Chondrocyte (in vitro differentiated cells): ENCODE results near the gene PIK3C2B. TPM values are rescaled to one million over a fixed set of nuclear protein-coding genes. Genes with fewer than 3 reads are reported as not detected.

Source experiments
- DNase-seq: peaks from one replicate; pipeline ENCODE4 v3.0.0; 2021; ENCODE audit warnings: mixed read lengths, low spot score
- H3K27ac Mint-ChIP-seq: one replicate; pipeline ENCODE4 v1.8.0; 2021; ENCODE audit warnings: mild to moderate bottlenecking, moderate library complexity, mixed read lengths; ENCODE audit not compliant: unreplicated experiment
- H3K27me3 Mint-ChIP-seq: 2 replicates; pipeline ENCODE4 v1.8.0; 2021; ENCODE audit warnings: low read depth, mixed read lengths
- H3K36me3 Mint-ChIP-seq: 2 replicates; pipeline ENCODE4 v1.8.0; 2021; ENCODE audit warnings: low read depth, mixed read lengths
- H3K4me1 Mint-ChIP-seq: 2 replicates; pipeline ENCODE4 v1.8.0; 2021; ENCODE audit warnings: low read depth, mild to moderate bottlenecking, mixed read lengths
- H3K4me3 Mint-ChIP-seq: one replicate; pipeline ENCODE4 v1.8.0; 2021; ENCODE audit warnings: mild to moderate bottlenecking, moderate library complexity, mixed read lengths; ENCODE audit not compliant: unreplicated experiment
- H3K9me3 Mint-ChIP-seq: 2 replicates; pipeline ENCODE4 v1.8.0; 2021; ENCODE audit warnings: low read depth, mixed read lengths
- total RNA-seq: library from RNA; stranded (reverse); gene quantifications from 3 replicates; pipeline ENCODE4 v1.2.1, GENCODE V29; 2021
- TF ChIP-seq, protein P1 (sequence below): fragments of 200-600 bp; sonication (generic); IDR thresholded peaks from 2 replicates; pipeline ENCODE4 v1.5.0; 2021; ENCODE audit warnings: antibody characterized with exemption, mild to moderate bottlenecking, moderate library complexity

Gene PIK3C2B
- total RNA-seq, 1 donor from 2014 or later = 19.5 TPM

DNA sequence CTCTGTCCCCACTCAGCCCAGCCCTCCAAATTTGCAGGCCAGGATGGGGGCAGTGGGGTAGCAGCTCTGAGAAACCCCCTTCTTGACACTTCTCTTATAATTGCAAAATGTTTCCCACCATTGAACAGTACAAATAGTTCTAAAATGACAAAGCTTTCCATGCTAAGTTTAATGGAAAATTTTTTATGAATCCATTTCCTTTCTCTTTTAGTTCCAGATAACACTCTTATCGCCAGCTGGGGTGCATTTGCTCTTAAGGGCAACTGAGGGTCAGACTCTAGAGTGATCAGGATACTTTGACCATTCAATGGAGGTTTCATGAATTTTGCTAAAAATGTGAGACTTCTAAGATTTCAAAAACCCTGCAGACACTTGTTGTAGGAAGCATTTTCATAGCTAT lies 29.9 kb downstream of the PIK3C2B start:
- TF ChIP-seq, protein P1, sequence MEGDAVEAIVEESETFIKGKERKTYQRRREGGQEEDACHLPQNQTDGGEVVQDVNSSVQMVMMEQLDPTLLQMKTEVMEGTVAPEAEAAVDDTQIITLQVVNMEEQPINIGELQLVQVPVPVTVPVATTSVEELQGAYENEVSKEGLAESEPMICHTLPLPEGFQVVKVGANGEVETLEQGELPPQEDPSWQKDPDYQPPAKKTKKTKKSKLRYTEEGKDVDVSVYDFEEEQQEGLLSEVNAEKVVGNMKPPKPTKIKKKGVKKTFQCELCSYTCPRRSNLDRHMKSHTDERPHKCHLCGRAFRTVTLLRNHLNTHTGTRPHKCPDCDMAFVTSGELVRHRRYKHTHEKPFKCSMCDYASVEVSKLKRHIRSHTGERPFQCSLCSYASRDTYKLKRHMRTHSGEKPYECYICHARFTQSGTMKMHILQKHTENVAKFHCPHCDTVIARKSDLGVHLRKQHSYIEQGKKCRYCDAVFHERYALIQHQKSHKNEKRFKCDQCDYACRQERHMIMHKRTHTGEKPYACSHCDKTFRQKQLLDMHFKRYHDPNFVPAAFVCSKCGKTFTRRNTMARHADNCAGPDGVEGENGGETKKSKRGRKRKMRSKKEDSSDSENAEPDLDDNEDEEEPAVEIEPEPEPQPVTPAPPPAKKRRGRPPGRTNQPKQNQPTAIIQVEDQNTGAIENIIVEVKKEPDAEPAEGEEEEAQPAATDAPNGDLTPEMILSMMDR = no peak
- H3K4me1 Mint-ChIP-seq = peaks cover 24% of the 10 kb centered on the region
- DNase-seq = no peak
- H3K9me3 Mint-ChIP-seq = no peaks in the 10 kb centered on the region
- no peak overlapping the region for H3K4me3 Mint-ChIP-seq
- H3K27me3 Mint-ChIP-seq = no peaks in the 10 kb centered on the region
- peaks cover 31% of the 10 kb centered on the region for H3K36me3 Mint-ChIP-seq
- H3K27ac Mint-ChIP-seq = no peak overlapping the region

DNA sequence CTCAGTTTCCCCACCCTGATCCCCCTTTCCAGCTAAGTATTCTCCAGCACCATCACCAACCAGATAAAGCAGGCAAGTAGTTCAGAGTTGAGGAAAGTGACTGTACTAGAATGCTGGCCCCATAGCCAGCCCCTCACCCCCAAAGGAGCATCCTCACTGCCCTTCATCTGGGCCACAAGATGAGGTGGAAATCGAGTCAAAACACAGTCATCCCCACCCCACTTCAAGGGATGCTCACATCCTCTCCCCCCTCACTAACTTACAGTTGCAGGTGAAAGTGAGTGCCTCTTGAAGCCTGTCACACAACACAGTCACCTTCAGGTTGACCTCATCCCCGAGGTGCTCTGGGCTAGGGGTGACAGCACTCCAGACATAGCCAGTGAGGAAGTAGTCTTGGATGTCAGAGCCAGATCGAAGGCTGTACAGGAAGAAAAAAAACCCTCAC lies 30.4 kb downstream of the PIK3C2B start:
- H3K27me3 Mint-ChIP-seq = no peaks in the 10 kb centered on the region
- H3K27ac Mint-ChIP-seq = no peak overlapping the region
- H3K4me1 Mint-ChIP-seq = peaks cover 24% of the 10 kb centered on the region
- no peak overlapping the region for H3K4me3 Mint-ChIP-seq
- H3K9me3 Mint-ChIP-seq = no peaks in the 10 kb centered on the region
- peaks cover 32% of the 10 kb centered on the region for H3K36me3 Mint-ChIP-seq
- peak; percentile 7 for DNase-seq
- TF ChIP-seq, protein P1 = no peak

DNA sequence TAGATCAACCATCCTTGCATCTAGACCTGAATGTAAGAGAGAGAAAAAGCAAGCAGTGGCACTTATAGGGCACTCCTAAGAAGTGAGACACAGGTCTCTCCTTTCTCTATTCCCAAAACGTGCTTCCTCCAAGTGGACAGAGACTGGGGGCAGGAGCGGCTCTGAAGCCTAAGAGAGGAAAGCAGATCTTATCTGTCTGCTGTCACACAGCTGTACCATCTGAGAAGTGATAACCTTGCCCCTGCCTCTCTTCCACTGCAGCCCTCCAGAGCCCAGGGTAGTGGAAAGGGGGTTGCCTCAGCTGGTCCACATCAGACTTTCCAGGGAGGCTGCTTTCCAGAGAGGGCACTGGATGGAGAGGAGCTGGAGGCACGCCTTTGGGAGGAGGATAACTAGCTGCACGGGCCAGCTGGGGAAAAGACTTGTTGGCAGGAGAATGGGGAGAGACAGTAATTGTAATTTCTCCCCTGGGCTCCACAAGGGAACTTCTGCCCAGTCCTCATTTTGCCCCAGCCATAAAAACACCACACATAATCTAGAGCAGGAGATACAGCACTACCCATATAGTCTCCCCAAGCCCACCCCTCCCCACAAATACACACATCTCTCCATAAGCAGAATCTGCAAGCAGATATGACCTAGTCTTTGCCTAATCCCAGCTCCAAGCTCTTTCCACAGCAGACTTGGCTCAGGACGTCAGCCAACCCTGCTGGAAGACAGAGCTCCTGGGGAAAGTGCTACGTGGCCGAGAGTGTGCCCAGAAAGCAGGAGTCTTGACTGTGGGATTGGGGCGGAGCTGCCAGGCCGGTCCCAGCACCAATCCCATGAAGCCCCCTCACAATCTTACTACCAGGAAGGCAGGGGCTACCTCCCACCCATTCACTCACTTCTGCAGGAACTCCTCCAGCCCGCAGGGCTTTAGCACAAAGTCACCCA lies 31.2 kb downstream of the PIK3C2B start:
- DNase-seq = peak; percentile 46
- no peaks in the 10 kb centered on the region for H3K27me3 Mint-ChIP-seq
- H3K27ac Mint-ChIP-seq = no peak overlapping the region
- no peaks in the 10 kb centered on the region for H3K9me3 Mint-ChIP-seq
- no peak overlapping the region for H3K4me3 Mint-ChIP-seq
- peaks cover 24% of the 10 kb centered on the region for H3K4me1 Mint-ChIP-seq
- H3K36me3 Mint-ChIP-seq = peaks cover 31% of the 10 kb centered on the region
- TF ChIP-seq, protein P1 = no peak

DNA sequence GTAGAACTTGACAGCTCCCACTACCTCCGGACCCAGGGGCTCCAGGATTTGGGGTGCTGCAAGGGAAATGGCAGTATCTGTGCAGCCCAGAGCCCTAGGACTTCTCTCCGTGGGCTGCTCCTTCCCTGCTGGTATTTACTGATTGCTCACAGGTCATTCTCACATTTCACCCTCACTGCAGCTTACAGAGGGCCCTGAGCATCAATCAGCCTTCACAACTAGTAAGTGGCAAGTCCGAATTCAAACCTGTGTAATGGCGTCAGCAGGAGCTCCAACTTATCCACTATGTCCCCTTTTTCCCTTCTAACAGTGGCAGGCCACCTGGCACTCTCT lies 32.4 kb downstream of the PIK3C2B start:
- Mint-ChIP-seq H3K4me3 (no peak overlapping the region), H3K36me3 (peaks cover 35% of the 10 kb centered on the region)

More for the DNA sequence above, 32.4 kb downstream of the PIK3C2B start:
- DNase-seq = peak; percentile 10
- Mint-ChIP-seq H3K4me1 (peaks cover 22% of the 10 kb centered on the region), H3K9me3 (no peaks in the 10 kb centered on the region), H3K27ac (no peak overlapping the region), H3K27me3 (no peaks in the 10 kb centered on the region)
- TF ChIP-seq, protein P1 = no peak
